GM23248 (cell line): Measurements from ENCODE around the gene SNX13.

ENCODE experiments used
- EZH2 ChIP-seq: fragments of 200-600 bp; sonication (generic); IDR thresholded peaks from 2 replicates; pipeline ENCODE4 v1.6.1; 2018; ENCODE audit warnings: antibody characterized with exemption, mild to moderate bottlenecking; ENCODE audit not compliant: insufficient read depth, poor library complexity, severe bottlenecking
- EZH2phosphoT487 ChIP-seq: fragments of 200-600 bp; sonication (generic); IDR thresholded peaks from 2 replicates; pipeline ENCODE4 v1.6.1; 2018; ENCODE audit warnings: antibody characterized with exemption, moderate library complexity, mild to moderate bottlenecking, low read depth; ENCODE audit not compliant: insufficient read depth

GRCh38 chr7:17870406-17870805, 69.9 kb downstream of the SNX13 start:
- TF ChIP-seq EZH2 (no peak), EZH2phosphoT487 (no peak)
